BLaER1 (cell line): ENCODE data around the gene DGUOK.
A peak's percentile ranks its signal among the peaks of the same experiment; 100 is the strongest.

Experiments
- H3K27ac ChIP-seq: shearing (Covaris generic); formaldehyde crosslinking; 2 replicates; pipeline ENCODE4 v1.8.1; 2022
- H3K27me3 ChIP-seq: shearing (Covaris generic); formaldehyde crosslinking; 2 replicates; pipeline ENCODE4 v1.8.1; 2022
- H3K36me3 ChIP-seq: shearing (Covaris generic); formaldehyde crosslinking; 2 replicates; pipeline ENCODE4 v1.8.1; 2022
- H3K4me1 ChIP-seq: shearing (Covaris generic); formaldehyde crosslinking; 2 replicates; pipeline ENCODE4 v1.8.1; 2022
- H3K4me2 ChIP-seq: shearing (Covaris generic); formaldehyde crosslinking; 2 replicates; pipeline ENCODE4 v1.8.1; 2022
- H3K4me3 ChIP-seq: shearing (Covaris generic); formaldehyde crosslinking; 2 replicates; pipeline ENCODE4 v1.8.1; 2022
- H3K9ac ChIP-seq: shearing (Covaris generic); formaldehyde crosslinking; 2 replicates; pipeline ENCODE4 v1.8.1; 2022
- H3K9me3 ChIP-seq: shearing (Covaris generic); formaldehyde crosslinking; 2 replicates; pipeline ENCODE4 v1.8.1; 2022
- H4K20me1 ChIP-seq: shearing (Covaris generic); formaldehyde crosslinking; 2 replicates; pipeline ENCODE4 v1.8.1; 2022
- Cebpa-rat ChIP-seq: shearing (Covaris generic); IDR thresholded peaks from 2 replicates; pipeline ENCODE4 v1.8.1; 2022

The DGUOK gene

GRCh38 chr2:73983322-73984202 lies 56.9 kb downstream of the DGUOK start:
- Histone ChIP-seq H3K36me3 (peaks cover 27% of the 10 kb centered on the region), H3K27me3 (no peaks in the 10 kb centered on the region), H4K20me1 (peaks cover 30% of the 10 kb centered on the region), H3K4me1 (peaks cover 86% of the 10 kb centered on the region), H3K4me2 (peak overlapping the region; percentile 100), H3K9ac (peak overlapping the region; percentile 99), H3K4me3 (peak overlapping the region; percentile 86), H3K27ac (peak overlapping the region; percentile 100), H3K9me3 (no peaks in the 10 kb centered on the region)
- no peak for TF ChIP-seq Cebpa-rat

GRCh38 chr2:73984203-73984921 lies 57.7 kb downstream of the DGUOK start, which contains the start of gene TET3:
TSS of gene TET3 (plus strand) at chr2:73984910. CDS start at chr2:73986404, 1,494 bp downstream.
- Histone ChIP-seq H4K20me1 (peaks cover 38% of the 10 kb centered on the region), H3K36me3 (peaks cover 34% of the 10 kb centered on the region), H3K27ac (peak within 1 kb of the TSS; percentile 100), H3K27me3 (no peaks in the 10 kb centered on the region), H3K9ac (peak within 1 kb of the TSS; percentile 99), H3K4me3 (peak within 1 kb of the TSS; percentile 86), H3K4me1 (peaks cover 86% of the 10 kb centered on the region), H3K4me2 (peak within 1 kb of the TSS; percentile 100), H3K9me3 (no peaks in the 10 kb centered on the region)
- TF ChIP-seq Cebpa-rat, result no peak

- peak overlapping the region; percentile 86 for H3K4me3 ChIP-seq
- no peaks in the 10 kb centered on the region for H3K27me3 ChIP-seq
- TF ChIP-seq Cebpa-rat, result no peak
- H3K36me3 ChIP-seq, result peaks cover 40% of the 10 kb centered on the region
- no peaks in the 10 kb centered on the region for H3K9me3 ChIP-seq
- H3K9ac ChIP-seq, result peak overlapping the region; percentile 99
- H4K20me1 ChIP-seq, result peaks cover 44% of the 10 kb centered on the region
- peak overlapping the region; percentile 100 for H3K4me2 ChIP-seq
- H3K4me1 ChIP-seq, result peaks cover 86% of the 10 kb centered on the region
- peak overlapping the region; percentile 100 for H3K27ac ChIP-seq
Observed at GRCh38 chr2:73984922-73985307, 58.2 kb downstream of the DGUOK start.

DNA sequence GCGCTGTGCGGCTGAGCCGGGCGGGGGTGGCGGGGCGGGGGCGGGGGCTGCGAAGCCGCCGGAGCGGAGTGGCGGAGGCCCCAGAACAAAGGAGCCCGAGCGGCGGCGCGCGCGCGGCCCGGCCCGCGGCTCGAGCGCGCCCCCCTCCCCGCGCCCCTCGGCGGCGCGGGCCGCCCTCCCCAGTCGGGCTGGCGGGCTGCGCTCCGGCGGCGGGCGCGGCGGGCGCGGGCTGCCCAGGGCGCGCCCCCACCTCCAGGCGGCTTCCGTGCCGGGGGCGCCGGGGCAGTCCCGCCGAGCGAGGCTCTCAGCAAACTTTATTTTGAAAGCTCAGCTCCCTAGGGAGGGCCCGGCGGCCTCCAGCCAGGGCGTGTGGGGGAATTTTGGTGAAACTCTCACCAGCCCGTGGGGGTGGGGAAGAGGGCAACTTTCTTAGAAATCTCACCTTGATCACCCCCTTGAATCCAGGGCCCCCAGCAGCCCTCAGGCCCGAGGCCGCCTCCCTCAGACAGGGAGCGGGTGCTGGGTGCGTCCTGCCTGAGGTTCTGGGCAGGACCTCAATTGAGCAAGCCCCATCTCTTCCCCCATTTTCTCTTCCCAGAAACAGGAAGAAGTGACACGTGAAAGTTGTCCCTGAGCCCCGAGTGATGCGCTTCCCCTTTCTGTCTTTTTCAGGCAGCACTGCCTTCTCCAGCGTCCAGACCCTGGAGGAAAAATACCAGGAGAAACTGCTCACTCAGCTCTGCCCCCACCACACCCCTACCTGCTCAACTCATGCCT lies 58.8 kb downstream of the DGUOK start:
- Histone ChIP-seq H3K27ac (peak overlapping the region; percentile 100), H3K27me3 (no peaks in the 10 kb centered on the region), H3K9me3 (no peaks in the 10 kb centered on the region), H3K4me2 (peak overlapping the region; percentile 93), H3K4me3 (peak overlapping the region; percentile 86), H3K9ac (peak overlapping the region; percentile 92), H3K4me1 (peaks cover 86% of the 10 kb centered on the region), H4K20me1 (peaks cover 50% of the 10 kb centered on the region), H3K36me3 (peaks cover 46% of the 10 kb centered on the region)
- TF ChIP-seq Cebpa-rat, result no peak

GRCh38 chr2:73986085-73986681 lies 59.5 kb downstream of the DGUOK start:
- Histone ChIP-seq H3K4me3 (peak overlapping the region; percentile 86), H3K36me3 (peaks cover 52% of the 10 kb centered on the region), H3K4me1 (peaks cover 85% of the 10 kb centered on the region), H3K4me2 (peak overlapping the region; percentile 93), H3K27me3 (no peaks in the 10 kb centered on the region), H4K20me1 (peaks cover 56% of the 10 kb centered on the region), H3K9me3 (no peaks in the 10 kb centered on the region), H3K27ac (peak overlapping the region; percentile 100), H3K9ac (peak overlapping the region; percentile 92)
- TF ChIP-seq Cebpa-rat, result no peak

DNA sequence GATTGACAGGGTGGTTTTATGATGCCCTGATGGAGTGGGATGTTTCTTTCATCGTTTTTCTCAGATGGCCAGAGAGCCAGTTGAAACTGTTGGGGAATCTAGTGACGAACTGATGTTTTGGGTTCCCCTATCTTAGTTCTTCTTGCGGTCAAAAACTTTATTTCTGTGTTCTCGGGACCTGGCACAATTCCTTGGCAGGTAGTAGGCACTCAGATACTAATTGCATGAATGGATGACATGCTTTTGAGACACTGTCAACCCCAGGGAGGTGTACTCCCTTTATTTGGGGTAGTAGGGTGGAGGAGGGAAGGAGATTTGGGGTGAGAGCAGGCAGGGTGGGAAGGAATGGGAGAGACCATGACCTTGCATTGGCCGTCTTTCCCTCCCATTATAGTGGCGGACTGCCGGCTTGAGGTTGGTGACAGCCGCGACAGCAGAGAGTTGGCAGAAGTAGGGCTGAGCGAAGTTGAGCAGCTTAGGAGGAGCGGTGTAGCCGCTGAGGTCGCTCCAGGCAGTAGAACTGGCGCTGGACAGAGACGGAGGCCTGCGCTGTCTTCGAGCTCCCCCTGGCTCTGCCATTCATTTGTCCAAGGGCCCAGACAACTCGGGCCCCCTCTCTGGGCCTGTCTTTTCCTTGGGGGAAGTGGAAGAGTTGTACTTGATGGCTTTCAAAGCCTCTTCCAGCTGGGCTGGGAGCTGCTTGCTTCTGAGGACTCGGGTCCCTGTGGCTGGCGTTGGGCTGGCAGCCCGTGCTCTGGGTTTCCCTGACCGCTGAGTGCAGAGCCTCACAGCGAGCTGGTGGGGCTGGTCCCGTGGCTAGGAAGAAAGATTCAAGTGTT lies 60.6 kb downstream of the DGUOK start:
- peak overlapping the region; percentile 92 for H3K9ac ChIP-seq
- no peak for TF ChIP-seq Cebpa-rat
- H3K9me3 ChIP-seq, result no peaks in the 10 kb centered on the region
- H3K4me2 ChIP-seq, result peak overlapping the region; percentile 93
- H3K4me1 ChIP-seq, result peaks cover 85% of the 10 kb centered on the region
- no peaks in the 10 kb centered on the region for H3K27me3 ChIP-seq
- peaks cover 64% of the 10 kb centered on the region for H3K36me3 ChIP-seq
- H3K27ac ChIP-seq, result peak overlapping the region; percentile 100
- H4K20me1 ChIP-seq, result peaks cover 68% of the 10 kb centered on the region
- peak overlapping the region; percentile 86 for H3K4me3 ChIP-seq

- Histone ChIP-seq H3K9me3 (no peaks in the 10 kb centered on the region), H3K36me3 (peaks cover 72% of the 10 kb centered on the region), H3K4me2 (peak overlapping the region; percentile 93), H3K9ac (peak overlapping the region; percentile 92), H3K27me3 (no peaks in the 10 kb centered on the region), H4K20me1 (peaks cover 76% of the 10 kb centered on the region), H3K4me1 (peaks cover 85% of the 10 kb centered on the region), H3K27ac (peak overlapping the region; percentile 100), H3K4me3 (peak overlapping the region; percentile 86)
- TF ChIP-seq Cebpa-rat, result no peak
Observed at GRCh38 chr2:73987948-73988700, 61.4 kb downstream of the DGUOK start.

GRCh38 chr2:73989972-73990371 lies 63.3 kb downstream of the DGUOK start:
- no peak overlapping the region for H3K9ac ChIP-seq
- H3K4me1 ChIP-seq, result peaks cover 93% of the 10 kb centered on the region
- no peaks in the 10 kb centered on the region for H3K9me3 ChIP-seq
- no peaks in the 10 kb centered on the region for H3K27me3 ChIP-seq
- TF ChIP-seq Cebpa-rat, result no peak
- no peak overlapping the region for H3K27ac ChIP-seq
- H3K4me2 ChIP-seq, result peak overlapping the region; percentile 93
- H3K4me3 ChIP-seq, result no peak overlapping the region
- peaks cover 90% of the 10 kb centered on the region for H3K36me3 ChIP-seq
- peaks cover 94% of the 10 kb centered on the region for H4K20me1 ChIP-seq
